ENCODE data around the gene ZNF274. TPM values are rescaled to one million over a fixed set of nuclear protein-coding genes. Genes with fewer than 3 reads are reported as not detected.

ZNF274 gene
- total RNA-seq, 1 experiment from 2014 or later, result 15.4 TPM

- no peaks in the 10 kb centered on the region for H3K27me3 ChIP-seq (ENCODE audit: low read length)
These were observed 78.7 kb downstream of the ZNF274 start for GRCh38 chr19:58261600-58261967.

DNA sequence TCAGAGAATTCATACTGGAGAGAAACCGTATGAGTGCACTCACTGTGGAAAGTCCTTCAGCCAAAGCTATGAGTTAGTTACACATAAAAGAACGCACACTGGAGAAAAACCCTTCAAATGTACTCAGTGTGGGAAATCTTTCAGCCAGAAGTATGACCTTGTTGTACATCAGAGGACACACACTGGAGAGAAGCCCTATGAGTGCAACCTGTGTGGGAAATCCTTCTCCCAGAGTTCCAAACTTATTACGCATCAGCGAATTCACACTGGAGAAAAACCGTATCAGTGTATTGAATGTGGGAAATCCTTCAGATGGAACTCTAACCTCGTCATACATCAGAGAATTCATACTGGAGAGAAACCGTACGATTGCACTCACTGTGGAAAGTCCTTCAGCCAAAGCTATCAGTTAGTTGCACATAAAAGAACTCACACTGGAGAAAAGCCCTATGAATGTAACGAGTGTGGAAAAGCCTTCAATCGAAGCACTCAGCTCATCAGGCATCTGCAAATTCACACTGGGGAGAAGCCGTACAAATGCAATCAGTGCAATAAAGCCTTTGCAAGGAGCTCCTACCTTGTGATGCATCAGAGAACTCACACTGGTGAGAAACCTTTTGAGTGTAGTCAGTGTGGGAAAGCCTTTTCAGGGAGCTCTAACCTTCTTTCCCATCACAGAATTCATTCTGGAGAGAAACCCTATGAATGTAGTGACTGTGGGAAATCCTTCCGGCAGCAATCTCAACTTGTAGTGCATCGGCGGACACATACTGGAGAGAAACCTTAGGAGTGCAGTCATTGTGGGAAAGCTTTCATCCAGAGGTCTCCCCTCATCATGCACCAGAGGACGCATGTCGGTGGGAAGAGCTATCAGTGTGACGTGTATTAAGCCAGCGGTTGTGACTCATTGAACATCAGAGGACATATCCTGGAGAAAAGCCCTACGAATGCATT, 79.4 kb downstream of the ZNF274 start:
- POLR2A ChIA-PET (ENCODE audit: unreplicated experiment), result no interaction called here
- TF ChIP-seq CTCF (conservative IDR thresholded peaks at IDR 0.05; ENCODE audit: low read depth, low read length) (no peak), EZH2phosphoT487 (IDR thresholded peaks at IDR 0.05; ENCODE audit: borderline replicate concordance, low read length) (no peak), EZH2 (IDR thresholded peaks at IDR 0.05; ENCODE audit: low read length, unreplicated experiment) (no peak)
- BruUV-seq (replicated peaks), result no TSS peak
- ATAC-seq (no peak), DNase-seq (peak; percentile 29)
- H2AFZ ChIP-seq (ENCODE audit: low read length), result no peak overlapping the region
- no peaks in the 10 kb centered on the region for H3K27me3 ChIP-seq (ENCODE audit: low read length)
- intact Hi-C loops (cut with micrococcal nuclease), result no loop called here
- H3K9ac ChIP-seq (ENCODE audit: low read length), result no peak overlapping the region
- H3K4me1 ChIP-seq (ENCODE audit: insufficient read depth, low read length), result no peaks in the 10 kb centered on the region
- H3K36me3 ChIP-seq (ENCODE audit: low read depth, low read length), result peaks cover 92% of the 10 kb centered on the region
- no peaks in the 10 kb centered on the region for H3F3A ChIP-seq (ENCODE audit: low read length, unreplicated experiment)
- peaks cover 88% of the 10 kb centered on the region for H3K9me3 ChIP-seq (ENCODE audit: low read length)
- peak overlapping the region; percentile 29; the same call in 1 of the 2 replicates for H3K4me3 ChIP-seq (ENCODE audit: low read length)
- no peaks in the 10 kb centered on the region for H4K20me1 ChIP-seq (ENCODE audit: low read length)
- no peaks in the 10 kb centered on the region for H3K9me2 ChIP-seq (replicated peaks; ENCODE audit: low read length)
- H3K27ac ChIP-seq (ENCODE audit: low read length), result no peak overlapping the region
- H3K4me2 ChIP-seq (ENCODE audit: low read length), result no peak overlapping the region
- CTCF ChIA-PET, result no interaction called here
- H3K79me2 ChIP-seq (ENCODE audit: low read length), result no peaks in the 10 kb centered on the region

More at GRCh38 chr19:58261600-58261967, 78.7 kb downstream of the ZNF274 start:
- no peak overlapping the region for H3K4me2 ChIP-seq (ENCODE audit: low read length)
- DNase-seq, result no peak
- H3K9me3 ChIP-seq (ENCODE audit: low read length), result peaks cover 84% of the 10 kb centered on the region
- H3K27ac ChIP-seq (ENCODE audit: low read length), result no peak overlapping the region
- H3K9me2 ChIP-seq (replicated peaks; ENCODE audit: low read length), result no peaks in the 10 kb centered on the region
- CTCF ChIA-PET, result no interaction called here
- no TSS peak for BruUV-seq (replicated peaks)
- no peaks in the 10 kb centered on the region for H4K20me1 ChIP-seq (ENCODE audit: low read length)
- H3F3A ChIP-seq (ENCODE audit: low read length, unreplicated experiment), result no peaks in the 10 kb centered on the region
- TF ChIP-seq CTCF (conservative IDR thresholded peaks at IDR 0.05; ENCODE audit: low read depth, low read length) (no peak), EZH2 (IDR thresholded peaks at IDR 0.05; ENCODE audit: low read length, unreplicated experiment) (no peak), EZH2phosphoT487 (IDR thresholded peaks at IDR 0.05; ENCODE audit: borderline replicate concordance, low read length) (no peak)
- no peaks in the 10 kb centered on the region for H3K4me1 ChIP-seq (ENCODE audit: insufficient read depth, low read length)
- no peak for ATAC-seq
- H3K4me3 ChIP-seq (ENCODE audit: low read length), result peak overlapping the region; percentile 7; the same call in 1 of the 2 replicates
- no peaks in the 10 kb centered on the region for H3K79me2 ChIP-seq (ENCODE audit: low read length)
- POLR2A ChIA-PET (ENCODE audit: unreplicated experiment), result no interaction called here
- no peak overlapping the region for H2AFZ ChIP-seq (ENCODE audit: low read length)
- intact Hi-C loops (cut with micrococcal nuclease), result no loop called here
- no peak overlapping the region for H3K9ac ChIP-seq (ENCODE audit: low read length)
- peaks cover 91% of the 10 kb centered on the region for H3K36me3 ChIP-seq (ENCODE audit: low read depth, low read length)

- H3K27ac ChIP-seq (ENCODE audit: low read length), result no peak overlapping the region
- POLR2A ChIA-PET (ENCODE audit: unreplicated experiment), result no interaction called here
- no peaks in the 10 kb centered on the region for H3K9me2 ChIP-seq (replicated peaks; ENCODE audit: low read length)
- CTCF ChIA-PET, result no interaction called here
- H2AFZ ChIP-seq (ENCODE audit: low read length), result no peak overlapping the region
- no peaks in the 10 kb centered on the region for H3K27me3 ChIP-seq (ENCODE audit: low read length)
- no peaks in the 10 kb centered on the region for H3K79me2 ChIP-seq (ENCODE audit: low read length)
- DNase-seq, result no peak
- no peak overlapping the region for H3K4me2 ChIP-seq (ENCODE audit: low read length)
- no peak for ATAC-seq
- no peak for TF ChIP-seq EZH2 (IDR thresholded peaks at IDR 0.05; ENCODE audit: low read length, unreplicated experiment)
- no peak for TF ChIP-seq EZH2phosphoT487 (IDR thresholded peaks at IDR 0.05; ENCODE audit: borderline replicate concordance, low read length)
- TF ChIP-seq CTCF (conservative IDR thresholded peaks at IDR 0.05; ENCODE audit: low read depth, low read length), result no peak
- TSS peak; percentile 23 for BruUV-seq (replicated peaks)
- no peaks in the 10 kb centered on the region for H4K20me1 ChIP-seq (ENCODE audit: low read length)
- H3K36me3 ChIP-seq (ENCODE audit: low read depth, low read length), result peaks cover 88% of the 10 kb centered on the region
- intact Hi-C loops (cut with micrococcal nuclease), result no loop called here
- peaks cover 83% of the 10 kb centered on the region for H3K9me3 ChIP-seq (ENCODE audit: low read length)
- H3K4me1 ChIP-seq (ENCODE audit: insufficient read depth, low read length), result no peaks in the 10 kb centered on the region
- no peak overlapping the region for H3K9ac ChIP-seq (ENCODE audit: low read length)
- H3K4me3 ChIP-seq (ENCODE audit: low read length), result peak overlapping the region; percentile 29; the same call in 1 of the 2 replicates
- H3F3A ChIP-seq (ENCODE audit: low read length, unreplicated experiment), result no peaks in the 10 kb centered on the region
These were observed 80.0 kb downstream of the ZNF274 start for GRCh38 chr19:58262922-58263296.

Measured in PC-3 (cell line).